Mesothelial cell of epicardium (in vitro differentiated cells): Measurements from ENCODE around the gene KLHL34. TPM values are rescaled to one million over a fixed set of nuclear protein-coding genes. Genes with fewer than 3 reads are reported as not detected.

ENCODE experiments used
- DNase-seq, 2 experiments: peaks; one replicate each; pipeline ENCODE4 v3.0.0; 2021; ENCODE audit warnings: low spot score in 2 of 2; ENCODE audit not compliant: unreplicated experiment in 2 of 2
- H3K27ac Mint-ChIP-seq: 2 replicates; pipeline ENCODE4 v1.8.0; 2021; ENCODE audit warnings: mixed read lengths
- H3K27me3 Mint-ChIP-seq: 2 replicates; pipeline ENCODE4 v1.8.0; 2021; ENCODE audit warnings: low read depth, mixed read lengths
- H3K36me3 Mint-ChIP-seq: 2 replicates; pipeline ENCODE4 v1.8.0; 2021; ENCODE audit warnings: mixed read lengths
- H3K4me1 Mint-ChIP-seq: 2 replicates; pipeline ENCODE4 v1.8.0; 2021; ENCODE audit warnings: mixed read lengths
- H3K4me3 Mint-ChIP-seq: 2 replicates; pipeline ENCODE4 v1.8.0; 2021; ENCODE audit warnings: mild to moderate bottlenecking, moderate library complexity, mixed read lengths
- H3K9me3 Mint-ChIP-seq: 2 replicates; pipeline ENCODE4 v1.8.0; 2021; ENCODE audit warnings: mixed read lengths
- CTCF ChIP-seq: fragments of 200-600 bp; sonication (generic); IDR thresholded peaks from one replicate; pipeline ENCODE4 v1.5.0; 2021; ENCODE audit warnings: antibody characterized with exemption; ENCODE audit not compliant: unreplicated experiment
- total RNA-seq: library from RNA; stranded (reverse); gene quantifications from 3 replicates; pipeline ENCODE4 v1.2.1, GENCODE V29; 2021

The KLHL34 gene
- total RNA-seq, 1 donor from 2014 or later = not detected

- Mint-ChIP-seq H3K27ac (no peak overlapping the region), H3K36me3 (peaks cover 12% of the 10 kb centered on the region), H3K27me3 (no peaks in the 10 kb centered on the region), H3K9me3 (peaks cover 17% of the 10 kb centered on the region), H3K4me3 (no peak overlapping the region), H3K4me1 (no peaks in the 10 kb centered on the region)
- DNase-seq = no peak
- no peak for TF ChIP-seq CTCF
These were observed 26.1 kb downstream of the KLHL34 start for GRCh38 chrX:21632027-21632426.

GRCh38 chrX:21623778-21624501 is 34.2 kb downstream of the KLHL34 start:
- no peak for TF ChIP-seq CTCF
- H3K27ac Mint-ChIP-seq = no peak overlapping the region
- peaks cover 19% of the 10 kb centered on the region for H3K9me3 Mint-ChIP-seq
- H3K27me3 Mint-ChIP-seq = no peaks in the 10 kb centered on the region
- DNase-seq = no peak
- H3K4me3 Mint-ChIP-seq = no peak overlapping the region
- H3K4me1 Mint-ChIP-seq = no peaks in the 10 kb centered on the region
- peaks cover 10% of the 10 kb centered on the region for H3K36me3 Mint-ChIP-seq

GRCh38 chrX:21620234-21620633 is 37.9 kb downstream of the KLHL34 start:
- Mint-ChIP-seq H3K9me3 (no peaks in the 10 kb centered on the region), H3K27me3 (no peaks in the 10 kb centered on the region), H3K36me3 (no peaks in the 10 kb centered on the region), H3K4me3 (no peak overlapping the region), H3K27ac (no peak overlapping the region), H3K4me1 (peaks cover 10% of the 10 kb centered on the region)
- TF ChIP-seq CTCF = no peak
- no peak for DNase-seq

GRCh38 chrX:21616386-21616785 is 41.7 kb downstream of the KLHL34 start:
- H3K27me3 Mint-ChIP-seq = no peaks in the 10 kb centered on the region
- no peak for DNase-seq
- TF ChIP-seq CTCF = no peak
- no peaks in the 10 kb centered on the region for H3K36me3 Mint-ChIP-seq
- no peak overlapping the region for H3K4me3 Mint-ChIP-seq
- peaks cover 10% of the 10 kb centered on the region for H3K4me1 Mint-ChIP-seq
- no peaks in the 10 kb centered on the region for H3K9me3 Mint-ChIP-seq
- H3K27ac Mint-ChIP-seq = no peak overlapping the region

GRCh38 chrX:21612154-21612553 is 46.0 kb downstream of the KLHL34 start:
- peaks cover 2% of the 10 kb centered on the region for H3K36me3 Mint-ChIP-seq

More at GRCh38 chrX:21612154-21612553, 46.0 kb downstream of the KLHL34 start:
- H3K27ac Mint-ChIP-seq = no peak overlapping the region
- H3K4me1 Mint-ChIP-seq = peaks cover 10% of the 10 kb centered on the region
- DNase-seq = no peak
- H3K27me3 Mint-ChIP-seq = no peaks in the 10 kb centered on the region
- H3K4me3 Mint-ChIP-seq = no peak overlapping the region
- no peak for TF ChIP-seq CTCF
- no peaks in the 10 kb centered on the region for H3K9me3 Mint-ChIP-seq
